BJ (cell line): ENCODE results near the gene DTD1. TPM values are rescaled to one million over a fixed set of nuclear protein-coding genes. Genes with fewer than 3 reads are reported as not detected.
"Not testable (repeated sequence)": the region's sequence is repeated elsewhere in the genome, so short reads cannot be mapped to it uniquely, and the experiment has no call there.

Experiments used
- CTCF ChIA-PET: fragments of 350-600 bp; formaldehyde crosslinking; extraction: SDS; loops from one replicate; lab custom pipeline; 2021; ENCODE audit warnings: antibody characterized with exemption, inconsistent platforms; lab: Yijun Ruan, JAX
- POLR2A ChIA-PET: fragments of 300-600 bp; sonication (Branson Sonifier 250); formaldehyde crosslinking; extraction: SDS; loops from one replicate; lab custom pipeline; 2021; ENCODE audit warnings: antibody characterized with exemption; lab: Charles Lee
- DNase-seq: peaks from one replicate; pipeline ENCODE4 v3.0.0-alpha.2; 2011; ENCODE audit warnings: low read depth
- H3K27me3 ChIP-seq: 2 replicates; pipeline ENCODE4 v1.6.0; 2011; ENCODE audit warnings: low read length; ENCODE audit not compliant: control insufficient read depth, insufficient read depth
- H3K36me3 ChIP-seq: 2 replicates; pipeline ENCODE4 v1.5.1; 2011; ENCODE audit warnings: low read length; ENCODE audit not compliant: control insufficient read depth, insufficient read depth
- H3K4me3 ChIP-seq: 2 replicates; pipeline ENCODE4 v1.5.1; 2011; ENCODE audit warnings: low read depth, mild to moderate bottlenecking, control low read depth, low read length
- polyA plus RNA-seq: library from polyadenylated mRNA; depleted of rRNA; stranded (reverse); fragments of >200 nt; gene quantifications from 2 replicates; pipeline ENCODE4 v1.2.3, GENCODE V29; 2011
- TF ChIP-seq, protein P1 (sequence below): IDR thresholded peaks from 2 replicates; pipeline ENCODE4 v1.5.1; 2011; ENCODE audit warnings: low read depth, mild to moderate bottlenecking, control low read depth, inconsistent platforms, low read length, moderate library complexity; ENCODE audit not compliant: insufficient read depth

The DTD1 gene
- polyA plus RNA-seq, 1 experiment: 47.3 TPM

- H3K4me3 ChIP-seq: no peak overlapping the region
- CTCF ChIA-PET: interaction anchor here (1.1 kb wide), 1 partner anchor 122 kb away, joined by 3 read pairs; no protein-coding TSS in a partner anchor
Measured at GRCh38 chr20:18754653-18755045, 166.8 kb downstream of the DTD1 start.

DNA sequence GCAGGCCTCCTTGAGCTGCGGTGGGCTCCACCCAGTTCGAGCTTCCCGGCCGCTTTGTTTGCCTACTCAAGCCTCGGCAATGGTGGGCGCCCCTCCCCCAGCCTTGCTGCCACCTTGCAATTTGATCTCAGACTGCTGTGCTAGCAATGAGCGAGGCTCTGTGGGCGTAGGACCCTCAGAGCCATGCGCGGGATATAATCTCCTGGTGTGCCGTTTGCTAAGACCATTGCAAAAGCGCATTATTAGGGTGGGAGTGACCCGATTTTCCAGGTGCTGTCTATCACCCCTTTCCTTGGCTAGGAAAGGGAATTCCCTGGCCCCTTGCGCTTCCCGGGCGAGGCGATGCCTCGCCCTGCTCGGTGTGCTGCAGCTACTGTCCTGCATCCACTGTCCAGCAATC is 173.0 kb downstream of the DTD1 start:
- H3K27me3 ChIP-seq, CTCF ChIA-PET, POLR2A ChIA-PET, H3K36me3 ChIP-seq, H3K4me3 ChIP-seq, DNase-seq: not testable (repeated sequence)

More at GRCh38 chr20:18754653-18755045, 166.8 kb downstream of the DTD1 start:
- POLR2A ChIA-PET: no interaction called here
- Histone ChIP-seq H3K27me3 (no peaks in the 10 kb centered on the region), H3K36me3 (no peaks in the 10 kb centered on the region)
- DNase-seq: no peak
- TF ChIP-seq, protein P1, sequence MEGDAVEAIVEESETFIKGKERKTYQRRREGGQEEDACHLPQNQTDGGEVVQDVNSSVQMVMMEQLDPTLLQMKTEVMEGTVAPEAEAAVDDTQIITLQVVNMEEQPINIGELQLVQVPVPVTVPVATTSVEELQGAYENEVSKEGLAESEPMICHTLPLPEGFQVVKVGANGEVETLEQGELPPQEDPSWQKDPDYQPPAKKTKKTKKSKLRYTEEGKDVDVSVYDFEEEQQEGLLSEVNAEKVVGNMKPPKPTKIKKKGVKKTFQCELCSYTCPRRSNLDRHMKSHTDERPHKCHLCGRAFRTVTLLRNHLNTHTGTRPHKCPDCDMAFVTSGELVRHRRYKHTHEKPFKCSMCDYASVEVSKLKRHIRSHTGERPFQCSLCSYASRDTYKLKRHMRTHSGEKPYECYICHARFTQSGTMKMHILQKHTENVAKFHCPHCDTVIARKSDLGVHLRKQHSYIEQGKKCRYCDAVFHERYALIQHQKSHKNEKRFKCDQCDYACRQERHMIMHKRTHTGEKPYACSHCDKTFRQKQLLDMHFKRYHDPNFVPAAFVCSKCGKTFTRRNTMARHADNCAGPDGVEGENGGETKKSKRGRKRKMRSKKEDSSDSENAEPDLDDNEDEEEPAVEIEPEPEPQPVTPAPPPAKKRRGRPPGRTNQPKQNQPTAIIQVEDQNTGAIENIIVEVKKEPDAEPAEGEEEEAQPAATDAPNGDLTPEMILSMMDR: no peak

- Histone ChIP-seq H3K4me3 (no peak overlapping the region), H3K36me3 (0 out of 2 replicates have a peak, but pooled peaks cover 2% of the 10 kb centered on the region), H3K27me3 (no peaks in the 10 kb centered on the region)
- TF ChIP-seq, protein P1: no peak
- DNase-seq: no peak
- ChIA-PET POLR2A (no interaction called here), CTCF (no interaction called here)
Measured at GRCh38 chr20:18767676-18768075, 179.8 kb downstream of the DTD1 start.

DNA sequence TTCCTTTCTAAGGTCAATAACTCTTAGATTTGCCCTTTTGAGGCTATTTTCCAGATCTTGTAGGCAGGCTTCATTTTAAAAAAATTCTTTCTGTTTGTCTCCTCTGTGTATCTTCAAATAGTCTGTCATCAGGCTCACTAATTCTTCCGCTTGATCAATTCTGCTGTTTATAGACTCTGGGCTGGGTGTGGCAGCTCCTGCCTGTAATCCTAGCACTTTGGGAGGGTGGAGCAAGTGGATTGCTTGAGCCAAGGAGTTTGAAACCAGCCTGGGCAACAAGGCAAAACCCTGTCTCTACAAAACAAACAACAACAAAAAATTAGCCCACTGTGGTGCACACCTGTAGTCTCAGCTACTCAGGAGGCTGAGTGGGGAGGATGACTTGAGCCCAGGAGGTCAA is 185.7 kb downstream of the DTD1 start:
- no peak for DNase-seq
- H3K4me3 ChIP-seq: no peak overlapping the region
- ChIA-PET CTCF (no interaction called here), POLR2A (no interaction called here)
- TF ChIP-seq, protein P1: no peak
- H3K36me3 ChIP-seq: no peaks in the 10 kb centered on the region
- H3K27me3 ChIP-seq: no peaks in the 10 kb centered on the region

DNA sequence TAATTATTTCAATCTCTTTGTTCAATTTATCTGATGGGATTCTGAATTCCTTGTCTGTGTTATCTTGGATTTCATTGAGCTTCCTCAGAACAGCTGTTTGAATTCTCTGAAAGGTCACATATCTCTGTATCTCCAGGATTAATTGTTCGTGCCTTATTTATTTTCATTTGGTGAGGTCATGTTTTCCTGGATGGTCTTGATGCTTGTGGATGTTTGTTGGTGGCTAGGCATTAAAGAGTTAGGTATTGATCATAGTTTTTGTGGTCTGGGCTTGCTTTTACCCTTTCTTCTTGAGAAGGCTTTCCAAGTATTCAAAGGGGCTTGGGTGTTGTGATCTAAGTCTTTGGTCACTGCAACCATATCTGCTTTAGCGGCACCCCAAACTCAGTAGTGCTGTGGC is 186.4 kb downstream of the DTD1 start:
- TF ChIP-seq, protein P1: no peak
- ChIA-PET CTCF (no interaction called here), POLR2A (no interaction called here)
- DNase-seq: no peak
- no peaks in the 10 kb centered on the region; the same call in 1 of the 2 replicates for H3K27me3 ChIP-seq
- no peak overlapping the region for H3K4me3 ChIP-seq
- H3K36me3 ChIP-seq: no peaks in the 10 kb centered on the region

- CTCF ChIA-PET: no interaction called here
- POLR2A ChIA-PET: no interaction called here
- TF ChIP-seq, protein P1: no peak
- Histone ChIP-seq H3K4me3 (no peak overlapping the region), H3K27me3 (no peaks in the 10 kb centered on the region; the same call in 1 of the 2 replicates), H3K36me3 (no peaks in the 10 kb centered on the region)
- DNase-seq: no peak
Measured at GRCh38 chr20:18775633-18776032, 187.8 kb downstream of the DTD1 start.
